H7 (cell line): ENCODE measurements around the gene NGFR. TPM values are rescaled to one million over a fixed set of nuclear protein-coding genes. Genes with fewer than 3 reads are reported as not detected.

ENCODE experiments used
- DNase-seq: peaks from one replicate; pipeline ENCODE4 v3.0.0; 2012
- H3K27me3 ChIP-seq: 2 replicates; pipeline ENCODE4 v1.6.0; 2011; ENCODE audit warnings: mild to moderate bottlenecking, low read length; ENCODE audit not compliant: control insufficient read depth, insufficient read depth
- H3K36me3 ChIP-seq: replicated peaks from 2 replicates; pipeline ENCODE4 v1.5.1; 2011; ENCODE audit warnings: low read length; ENCODE audit not compliant: control insufficient read depth, insufficient read depth
- H3K4me3 ChIP-seq: 2 replicates; pipeline ENCODE4 v1.5.1; 2011; ENCODE audit warnings: low read depth, mild to moderate bottlenecking, control low read depth, low read length, moderate library complexity; ENCODE audit not compliant: insufficient read depth
- total RNA-seq: library from RNA; depleted of rRNA; stranded (reverse); fragments of >200 nt; shearing (Covaris generic); gene quantifications from 2 replicates; pipeline ENCODE4 v1.2.3, GENCODE V29; 2014

Gene NGFR
- total RNA-seq, 1 experiment from 2014 or later: 8.7 TPM

GRCh38 chr17:49523196-49523595, 28.1 kb downstream of the NGFR start:
- no peak overlapping the region for H3K4me3 ChIP-seq
- H3K27me3 ChIP-seq: no peaks in the 10 kb centered on the region
- DNase-seq: no peak
- no peaks in the 10 kb centered on the region for H3K36me3 ChIP-seq

- H3K36me3 ChIP-seq: no peaks in the 10 kb centered on the region
- DNase-seq: peak; percentile 61
- H3K4me3 ChIP-seq: no peak overlapping the region
- no peaks in the 10 kb centered on the region for H3K27me3 ChIP-seq
These were observed 28.8 kb downstream of the NGFR start for GRCh38 chr17:49523706-49524472.

GRCh38 chr17:49524473-49525359, 29.6 kb downstream of the NGFR start:
- peak; percentile 35 for DNase-seq
- H3K27me3 ChIP-seq: no peaks in the 10 kb centered on the region
- no peak overlapping the region for H3K4me3 ChIP-seq
- H3K36me3 ChIP-seq: no peaks in the 10 kb centered on the region

- DNase-seq: peak; percentile 31
These were observed 31.0 kb downstream of the NGFR start for GRCh38 chr17:49525831-49526741.

GRCh38 chr17:49527927-49528651, 33.0 kb downstream of the NGFR start:
- DNase-seq: peak; percentile 47
- H3K36me3 ChIP-seq: no peaks in the 10 kb centered on the region
- H3K27me3 ChIP-seq: no peaks in the 10 kb centered on the region
- H3K4me3 ChIP-seq: no peak overlapping the region

More at GRCh38 chr17:49525831-49526741, 31.0 kb downstream of the NGFR start:
- Histone ChIP-seq H3K27me3 (no peaks in the 10 kb centered on the region), H3K36me3 (no peaks in the 10 kb centered on the region), H3K4me3 (no peak overlapping the region)

- Histone ChIP-seq H3K36me3 (no peaks in the 10 kb centered on the region), H3K27me3 (no peaks in the 10 kb centered on the region), H3K4me3 (no peak overlapping the region)
- no peak for DNase-seq
These were observed 33.9 kb downstream of the NGFR start for GRCh38 chr17:49528966-49529365.

- no peaks in the 10 kb centered on the region for H3K36me3 ChIP-seq
- no peaks in the 10 kb centered on the region for H3K27me3 ChIP-seq
- no peak for DNase-seq
- no peak overlapping the region for H3K4me3 ChIP-seq
These were observed 35.0 kb downstream of the NGFR start for GRCh38 chr17:49530118-49530517.

GRCh38 chr17:49543860-49544259, 48.8 kb downstream of the NGFR start:
- no peak for DNase-seq
- no peak overlapping the region for H3K4me3 ChIP-seq
- no peaks in the 10 kb centered on the region for H3K36me3 ChIP-seq
- no peaks in the 10 kb centered on the region for H3K27me3 ChIP-seq

- DNase-seq: peak; percentile 52
- no peaks in the 10 kb centered on the region for H3K36me3 ChIP-seq
- no peak overlapping the region for H3K4me3 ChIP-seq
- no peaks in the 10 kb centered on the region for H3K27me3 ChIP-seq
These were observed 50.0 kb downstream of the NGFR start for GRCh38 chr17:49545007-49545660.

- Histone ChIP-seq H3K36me3 (no peaks in the 10 kb centered on the region), H3K27me3 (no peaks in the 10 kb centered on the region), H3K4me3 (no peak overlapping the region)
- DNase-seq: peak; percentile 63
These were observed 50.9 kb downstream of the NGFR start for GRCh38 chr17:49545806-49546545.

- no peak overlapping the region for H3K4me3 ChIP-seq
- peak; percentile 58 for DNase-seq
- H3K27me3 ChIP-seq: no peaks in the 10 kb centered on the region
- no peaks in the 10 kb centered on the region for H3K36me3 ChIP-seq
These were observed 51.7 kb downstream of the NGFR start for GRCh38 chr17:49546546-49547535.

- H3K36me3 ChIP-seq: no peaks in the 10 kb centered on the region
- no peaks in the 10 kb centered on the region for H3K27me3 ChIP-seq
- no peak overlapping the region for H3K4me3 ChIP-seq
- peak; percentile 39 for DNase-seq
These were observed 52.5 kb downstream of the NGFR start for GRCh38 chr17:49547566-49547965.
